Activated CD8-positive, alpha-beta memory T cell treated with anti-CD3 and anti-CD28 coated beads, Interleukin-2, amount 50 U/mL, for 1 hour (primary cell): ENCODE data around the gene RTP3.

Source experiments
- DNase-seq: peaks from one replicate; pipeline ENCODE4 v3.0.0-alpha.2; 2020; ENCODE audit errors: extremely low read depth

Gene RTP3

DNA sequence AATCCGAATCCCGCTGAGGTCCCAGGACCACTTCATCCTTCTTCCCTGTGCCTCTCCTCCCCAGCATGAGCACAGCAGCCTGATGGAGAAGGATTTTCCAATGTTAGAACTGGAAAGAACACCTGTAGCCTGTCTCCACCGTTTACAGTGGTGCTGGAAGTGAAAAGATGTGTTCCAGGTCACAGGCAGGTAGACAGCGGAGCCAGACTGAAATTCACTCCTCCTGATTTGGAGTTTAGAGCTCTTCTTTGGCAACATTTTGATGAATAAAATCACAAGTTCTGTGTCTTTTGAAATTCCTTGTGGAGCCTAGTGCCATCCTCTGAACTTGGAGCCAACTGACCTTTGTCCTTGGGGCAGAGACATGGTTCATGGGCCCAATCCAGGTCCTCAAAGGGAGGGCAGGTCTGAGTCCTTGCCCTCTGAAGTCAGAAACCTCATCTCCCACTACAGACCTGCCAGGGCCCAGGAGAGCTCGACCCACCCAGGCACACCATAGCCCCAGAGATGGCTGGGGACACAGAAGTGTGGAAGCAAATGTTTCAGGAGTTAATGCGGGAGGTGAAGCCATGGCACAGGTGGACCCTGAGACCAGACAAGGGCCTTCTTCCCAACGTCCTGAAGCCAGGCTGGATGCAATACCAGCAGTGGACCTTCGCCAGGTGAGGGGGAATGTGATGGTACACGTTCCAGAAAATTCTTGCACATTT is at the start of gene RTP3:
TSS of gene RTP3 (plus strand) at position 421 of the 710 bp plus-strand sequence. CDS start at position 508, 87 bp downstream.
- DNase-seq, result no peak

- DNase-seq, result no peak
Observed at GRCh38 chr3:46448721-46449120, 49.1 kb upstream of the RTP3 start.

GRCh38 chr3:46449755-46450552 is 47.8 kb upstream of the RTP3 start:
- DNase-seq, result no peak

DNA sequence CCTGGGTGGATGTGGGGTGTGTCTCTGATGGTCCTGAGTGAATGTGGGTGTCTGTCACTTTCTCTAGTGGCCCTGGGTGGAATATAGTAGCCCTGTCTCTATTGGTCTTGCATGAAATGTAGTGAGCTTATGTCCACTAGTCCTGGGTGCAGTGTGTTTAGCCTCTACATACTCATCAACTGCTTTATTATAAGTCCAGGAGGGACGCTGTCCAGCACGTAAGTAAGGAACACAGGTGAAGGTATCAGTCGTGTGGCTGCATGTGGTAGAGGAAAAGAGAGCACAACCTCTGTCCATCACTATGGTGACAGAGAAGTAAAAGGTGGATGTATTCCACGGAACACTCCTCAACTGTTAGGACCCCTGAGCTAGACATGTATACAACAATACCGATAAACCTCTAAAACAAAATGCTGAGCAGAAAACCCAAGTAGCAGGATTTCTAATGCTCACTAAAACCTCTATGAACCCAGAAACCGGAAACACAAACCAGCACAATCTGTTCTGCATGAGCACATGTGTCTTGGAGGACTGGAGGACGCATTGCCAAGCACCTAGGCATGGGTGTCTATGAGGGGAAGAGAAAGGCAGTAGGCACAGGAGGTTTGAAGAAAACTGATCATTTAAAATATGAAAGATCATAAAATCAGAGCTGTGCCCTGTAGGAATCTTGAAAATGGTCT is 44.1 kb upstream of the RTP3 start:
- DNase-seq, result no peak

DNA sequence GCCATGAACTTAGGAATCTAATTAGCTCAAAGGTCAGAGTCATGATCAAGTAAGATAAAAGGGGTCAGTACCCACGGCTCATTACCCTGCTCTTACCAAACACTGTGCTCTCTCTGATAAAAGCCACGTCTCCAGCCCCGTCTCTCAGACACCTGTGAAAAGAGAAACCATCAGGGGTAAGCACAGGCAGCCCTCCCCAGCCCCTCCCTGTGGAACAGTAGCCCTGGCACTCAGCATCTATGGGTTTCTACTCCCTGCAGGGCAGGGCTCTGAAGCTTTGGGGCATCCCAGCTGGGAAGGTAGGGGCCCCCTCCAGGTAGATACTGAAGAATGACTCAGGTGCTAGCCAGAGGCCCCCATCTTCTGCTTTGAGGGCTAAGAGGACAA is 43.6 kb upstream of the RTP3 start:
- no peak for DNase-seq

DNA sequence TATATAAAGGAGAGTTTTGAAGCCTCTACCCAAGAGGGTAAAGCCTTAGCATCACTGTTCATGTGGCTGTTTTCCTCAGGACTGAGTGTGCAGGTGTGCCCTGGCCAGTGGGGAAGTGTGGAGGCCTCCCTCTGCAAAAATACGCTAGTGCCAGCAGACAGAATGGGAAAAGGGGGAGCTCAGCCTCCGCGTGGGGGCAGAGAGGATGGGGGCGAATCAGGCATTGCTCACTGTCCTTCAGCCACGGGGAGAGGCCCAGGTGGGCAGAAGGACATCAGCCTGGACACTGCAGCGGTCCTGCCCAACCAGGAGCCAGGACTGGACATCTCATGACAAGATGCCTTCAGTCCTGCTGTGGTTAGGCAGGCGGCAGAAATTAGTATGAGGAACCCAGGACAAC is 43.2 kb upstream of the RTP3 start:
- no peak for DNase-seq

GRCh38 chr3:46455231-46456115 is 42.3 kb upstream of the RTP3 start:
- no peak for DNase-seq

GRCh38 chr3:46456118-46456517 is 41.7 kb upstream of the RTP3 start:
- no peak for DNase-seq

DNA sequence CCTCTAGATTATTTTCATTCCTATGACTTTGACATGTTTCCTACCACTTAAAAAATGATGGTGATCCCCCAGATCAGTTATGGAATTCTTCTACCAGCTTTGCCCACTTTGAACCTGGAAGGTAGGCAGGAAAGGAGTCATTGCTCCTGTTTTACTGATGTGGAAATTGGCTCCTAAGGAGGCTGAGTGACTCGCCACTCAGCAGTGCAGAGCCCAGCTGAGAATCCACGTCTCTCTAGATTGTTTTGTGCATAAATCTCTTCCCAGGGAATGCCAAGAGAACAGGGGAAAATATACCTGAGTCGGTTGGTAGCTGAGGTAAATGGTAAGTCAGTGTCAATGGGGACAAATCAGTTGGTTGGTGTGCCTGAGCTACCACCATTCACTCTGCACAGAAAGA is 37.7 kb upstream of the RTP3 start:
- no peak for DNase-seq

- no peak for DNase-seq
Observed at GRCh38 chr3:46462111-46462510, 35.7 kb upstream of the RTP3 start.

- DNase-seq, result no peak
Observed at GRCh38 chr3:46462511-46462910, 35.3 kb upstream of the RTP3 start.

DNA sequence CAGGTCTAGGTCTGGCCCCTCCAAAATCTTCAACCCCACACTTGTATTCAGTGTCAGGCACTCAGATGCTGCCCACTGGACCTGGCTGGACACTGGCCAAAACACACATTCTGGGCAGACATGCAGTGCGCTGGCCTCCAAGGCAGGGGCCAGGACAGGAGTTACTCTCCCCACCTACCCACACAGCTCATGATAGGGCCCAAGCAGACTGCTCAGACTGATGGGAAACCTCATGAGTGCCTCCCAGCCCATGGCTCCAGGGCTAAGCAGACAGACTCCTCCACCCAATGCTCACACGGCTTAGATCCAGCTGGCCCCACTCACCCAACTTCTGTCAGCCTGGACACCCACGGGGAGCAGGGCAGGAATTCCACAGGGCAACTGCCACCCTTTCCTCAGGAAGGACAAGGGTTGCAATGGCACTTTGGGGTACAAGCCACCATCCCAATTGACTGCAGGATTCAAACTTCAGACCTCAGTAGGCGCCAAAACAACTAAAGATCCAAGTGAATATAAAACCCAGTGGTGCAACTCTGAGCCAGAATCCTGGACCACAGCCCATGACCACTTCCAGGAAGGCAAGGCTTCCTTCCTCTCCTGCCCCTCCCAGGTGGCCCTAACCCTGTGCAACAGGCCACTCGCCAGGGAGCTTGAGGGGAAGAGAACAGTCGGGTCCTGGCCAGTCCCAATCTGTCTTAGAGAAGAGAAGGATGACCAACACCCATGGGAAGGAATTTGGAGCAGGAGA is 34.5 kb upstream of the RTP3 start:
- no peak for DNase-seq

GRCh38 chr3:46463868-46464241 is 33.9 kb upstream of the RTP3 start:
- no peak for DNase-seq

DNA sequence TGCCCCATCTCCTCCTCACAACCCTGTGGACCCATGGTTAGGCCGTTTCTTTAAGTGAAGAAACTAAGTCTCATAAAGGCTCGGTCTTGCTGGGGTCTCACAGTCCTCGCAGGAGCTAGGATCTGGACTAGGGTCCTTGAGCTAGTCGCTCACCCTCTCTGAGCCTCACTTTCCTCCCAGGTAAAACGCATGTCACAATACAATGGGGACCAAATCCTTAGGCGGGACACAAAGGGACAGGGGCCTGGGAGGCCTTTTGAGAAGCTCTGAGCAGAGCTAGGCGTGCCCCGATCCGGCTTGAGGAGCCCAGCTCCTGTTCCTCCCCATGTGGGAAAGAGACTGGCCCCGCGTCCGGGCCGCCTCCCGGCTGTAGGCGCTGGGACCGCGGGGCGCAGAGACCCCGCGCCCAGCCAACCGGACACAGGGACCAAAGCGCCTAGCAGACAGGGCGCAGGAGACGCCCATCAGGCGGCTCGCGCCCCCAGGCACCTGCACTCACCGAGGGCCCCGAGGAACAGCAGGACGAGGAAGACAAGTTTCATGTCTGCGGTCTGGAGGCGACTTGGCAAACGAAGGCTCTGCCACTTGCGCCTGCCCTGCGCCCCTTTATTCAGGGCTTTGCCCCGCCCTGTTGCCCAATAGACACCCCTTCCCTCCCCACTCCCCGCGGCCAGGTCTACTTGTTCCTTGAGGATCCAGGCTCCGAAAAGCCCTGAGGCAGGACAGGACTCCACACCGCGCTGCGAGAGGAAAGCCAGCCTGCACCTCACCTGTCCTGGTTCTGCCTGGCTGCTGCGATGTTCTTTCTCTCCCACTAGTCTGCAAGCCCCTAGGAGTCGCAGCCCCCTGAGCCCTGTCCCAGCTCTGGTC is 33.2 kb upstream of the RTP3 start, which contains the start of gene LTF:
TSS of gene LTF (minus strand) at position 580 of the 870 bp plus-strand sequence. CDS start at position 542, 38 bp downstream.
- DNase-seq, result no peak

GRCh38 chr3:46465196-46465520 is 32.6 kb upstream of the RTP3 start:
- no peak for DNase-seq

- DNase-seq, result no peak
Observed at GRCh38 chr3:46466273-46466672, 31.5 kb upstream of the RTP3 start.

- DNase-seq, result no peak
Observed at GRCh38 chr3:46466871-46467403, 30.8 kb upstream of the RTP3 start.

- DNase-seq, result no peak
Observed at GRCh38 chr3:46467562-46467961, 30.2 kb upstream of the RTP3 start.

DNA sequence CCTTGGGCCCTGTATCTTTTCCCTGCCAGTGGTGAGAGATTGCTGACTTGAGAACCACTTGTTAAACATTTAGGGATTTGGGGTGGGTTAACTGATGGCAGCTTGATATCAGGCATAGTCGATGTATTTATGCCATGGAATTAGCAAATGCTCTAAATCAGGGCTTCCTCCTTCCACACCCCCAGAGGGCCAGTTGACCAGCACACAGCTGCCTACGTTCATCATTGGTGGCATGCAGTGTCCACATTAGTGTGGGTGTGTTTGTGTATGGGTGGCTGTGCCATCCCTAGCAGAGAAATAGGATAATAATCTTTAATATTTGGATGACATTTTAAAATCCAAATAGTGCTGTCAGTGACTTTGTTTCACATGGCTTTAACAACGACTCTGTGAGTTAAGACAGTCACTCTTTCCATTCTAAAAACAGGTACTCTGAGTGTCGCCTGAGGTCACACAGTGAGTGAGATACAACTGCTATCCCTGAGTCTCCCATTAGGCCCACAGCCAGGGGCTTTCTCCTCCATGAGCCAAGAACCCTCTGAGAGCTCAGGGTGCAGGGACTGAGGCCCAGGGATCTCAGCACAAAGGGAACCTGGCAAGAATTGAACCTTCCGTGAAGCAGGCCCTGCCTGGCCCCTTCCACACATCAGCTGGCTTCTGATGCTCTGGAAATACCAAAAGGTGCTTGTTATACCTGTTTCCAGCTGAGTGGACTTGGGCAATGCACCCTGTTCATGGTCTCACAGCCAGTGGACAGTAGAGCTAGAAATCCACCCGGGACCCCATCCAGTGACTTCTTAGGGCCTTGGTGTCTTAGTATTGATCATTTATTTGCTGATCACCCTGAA is 28.8 kb upstream of the RTP3 start:
- no peak for DNase-seq
